Activated CD4-positive, alpha-beta T cell treated with anti-CD3 and anti-CD28 coated beads for 1 hour (primary cell): ENCODE measurements around the gene RCCD1.

Experiments used
- DNase-seq: peaks from one replicate; pipeline ENCODE4 v3.0.0-alpha.2; 2020

RCCD1 gene

DNA sequence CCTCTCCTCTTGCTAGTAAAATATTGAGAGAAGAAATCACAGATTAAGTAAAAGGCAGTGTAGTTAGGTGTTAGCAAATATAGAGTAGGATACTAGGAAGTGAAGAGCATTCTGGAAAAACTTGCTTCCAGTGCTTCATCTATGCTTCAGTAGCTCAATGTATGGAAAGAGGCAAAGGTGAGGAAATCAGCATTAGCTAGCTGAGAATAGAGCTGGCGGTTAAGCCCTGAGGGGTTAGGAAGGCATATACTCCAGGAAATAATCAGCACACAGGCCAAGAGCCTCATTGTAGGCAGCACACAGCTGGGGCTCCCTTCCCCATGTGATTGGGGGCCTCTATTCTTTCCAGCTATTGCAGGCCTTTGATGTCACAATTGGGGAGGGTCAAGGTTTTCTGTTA, 13.8 kb downstream of the RCCD1 start:
- DNase-seq: no peak

DNA sequence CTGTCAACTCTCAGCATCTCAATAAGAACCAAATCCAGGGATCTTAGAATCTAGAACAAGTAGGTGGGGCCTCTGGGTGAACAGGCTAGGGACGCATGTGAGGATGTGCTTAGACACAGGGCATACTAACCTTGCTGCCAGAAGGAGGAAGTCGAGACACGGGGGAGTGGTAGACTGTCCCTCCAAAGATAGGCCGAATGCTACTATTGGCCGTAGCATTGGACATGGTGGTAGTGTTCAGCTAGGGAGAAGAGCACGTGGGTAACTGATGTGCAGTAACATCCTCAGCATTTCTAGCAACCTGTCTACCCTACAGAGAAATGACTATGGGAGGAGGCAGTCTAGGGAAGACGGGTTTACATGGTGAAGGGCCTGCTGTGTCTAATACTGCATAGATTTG, 15.6 kb downstream of the RCCD1 start:
- DNase-seq: no peak

DNA sequence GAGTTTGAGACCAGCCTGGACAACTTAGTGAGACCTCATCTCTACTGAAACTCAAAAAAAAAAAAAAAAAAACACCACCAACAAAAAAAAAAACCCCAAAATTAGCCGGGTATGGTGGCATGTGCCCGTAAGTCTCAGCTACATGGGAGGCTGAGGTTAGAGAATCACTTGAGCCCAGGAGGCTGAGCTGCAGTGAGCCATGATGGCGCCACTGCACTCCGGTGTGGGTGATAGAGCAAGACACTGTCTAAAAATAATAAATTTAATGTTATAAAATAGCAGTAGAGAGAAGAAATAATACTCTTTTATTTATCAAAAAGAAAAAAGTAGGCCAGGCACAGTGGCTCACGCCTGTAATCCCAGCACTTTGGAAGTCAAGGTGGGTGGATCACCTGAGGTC, 17.4 kb downstream of the RCCD1 start:
- no peak for DNase-seq

DNA sequence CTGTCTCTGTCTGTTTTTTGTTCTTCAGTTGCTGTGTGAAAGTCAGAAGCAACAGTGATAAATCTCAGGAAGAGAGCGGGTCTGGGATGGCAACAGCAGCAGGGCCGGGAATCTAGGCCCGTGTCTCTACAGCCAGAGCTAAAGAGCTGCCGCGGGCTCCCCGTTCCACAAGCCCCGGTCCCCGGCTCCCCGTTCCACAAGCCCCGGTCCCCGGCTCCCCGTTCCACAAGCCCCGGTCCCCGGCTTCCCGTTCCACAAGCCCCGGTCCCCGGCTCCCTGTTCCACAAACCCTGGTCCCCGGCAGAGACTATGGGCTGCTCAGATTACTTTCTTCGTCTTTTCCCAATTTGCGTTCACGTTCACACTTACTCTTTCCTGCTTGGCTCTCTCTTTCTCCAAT, 19.5 kb downstream of the RCCD1 start:
- DNase-seq: no peak

DNA sequence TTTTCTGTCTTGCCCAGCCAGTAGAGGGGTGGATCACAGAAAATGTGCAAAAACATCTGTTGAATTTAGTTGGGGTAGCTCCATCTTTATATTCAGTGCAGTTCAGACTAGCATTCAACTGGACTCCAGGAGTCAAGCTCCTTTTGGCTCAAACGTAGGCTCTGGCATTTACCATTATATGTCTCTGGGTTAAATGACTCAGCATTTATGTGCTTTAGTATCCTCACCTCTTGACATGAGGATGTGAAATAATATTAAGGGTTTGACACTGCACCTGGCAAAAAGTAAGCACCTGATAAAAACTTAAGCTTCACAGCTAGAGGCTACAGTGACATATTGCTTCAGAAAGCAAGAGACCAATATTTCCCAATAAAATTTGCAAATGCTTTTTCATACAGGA, 24.9 kb downstream of the RCCD1 start:
- no peak for DNase-seq

DNA sequence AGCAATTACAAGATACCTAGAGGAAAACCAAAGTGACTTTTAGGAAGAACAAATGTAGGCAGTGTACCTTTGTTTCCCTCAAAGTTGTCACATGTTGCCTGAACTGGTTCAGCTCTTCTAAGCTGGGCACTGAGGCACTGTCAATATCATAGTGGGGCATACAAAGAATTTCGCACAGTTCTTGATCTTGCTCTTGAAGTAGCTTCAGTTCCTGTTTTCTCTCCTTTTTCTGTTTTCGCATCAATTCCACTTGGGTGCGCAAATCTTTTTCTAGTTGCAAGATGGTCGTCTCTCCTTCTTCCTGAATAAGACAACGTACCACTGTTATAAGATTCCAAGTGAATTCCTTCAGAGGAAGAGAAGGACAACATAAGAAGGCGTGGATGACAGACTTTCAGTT, 27.0 kb downstream of the RCCD1 start:
- no peak for DNase-seq

DNA sequence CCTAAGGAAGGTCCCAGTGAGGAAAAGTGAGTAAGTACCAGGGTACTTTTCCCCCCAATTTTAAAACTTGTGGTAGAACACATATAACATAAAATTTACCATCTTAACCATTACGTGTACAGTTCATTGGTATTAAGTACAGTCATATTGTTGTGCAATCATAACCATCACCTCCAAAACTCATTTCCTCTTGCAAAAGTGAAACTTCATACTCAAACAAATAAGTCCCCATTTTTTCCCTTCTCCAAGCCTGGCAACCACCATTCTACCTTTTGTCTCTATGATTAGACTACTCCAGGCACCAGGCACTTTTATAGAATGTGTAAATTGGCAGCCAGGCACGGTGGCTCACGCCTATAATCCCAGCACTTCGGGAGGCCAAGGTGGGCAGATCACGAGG, 27.5 kb downstream of the RCCD1 start:
- DNase-seq: no peak

DNA sequence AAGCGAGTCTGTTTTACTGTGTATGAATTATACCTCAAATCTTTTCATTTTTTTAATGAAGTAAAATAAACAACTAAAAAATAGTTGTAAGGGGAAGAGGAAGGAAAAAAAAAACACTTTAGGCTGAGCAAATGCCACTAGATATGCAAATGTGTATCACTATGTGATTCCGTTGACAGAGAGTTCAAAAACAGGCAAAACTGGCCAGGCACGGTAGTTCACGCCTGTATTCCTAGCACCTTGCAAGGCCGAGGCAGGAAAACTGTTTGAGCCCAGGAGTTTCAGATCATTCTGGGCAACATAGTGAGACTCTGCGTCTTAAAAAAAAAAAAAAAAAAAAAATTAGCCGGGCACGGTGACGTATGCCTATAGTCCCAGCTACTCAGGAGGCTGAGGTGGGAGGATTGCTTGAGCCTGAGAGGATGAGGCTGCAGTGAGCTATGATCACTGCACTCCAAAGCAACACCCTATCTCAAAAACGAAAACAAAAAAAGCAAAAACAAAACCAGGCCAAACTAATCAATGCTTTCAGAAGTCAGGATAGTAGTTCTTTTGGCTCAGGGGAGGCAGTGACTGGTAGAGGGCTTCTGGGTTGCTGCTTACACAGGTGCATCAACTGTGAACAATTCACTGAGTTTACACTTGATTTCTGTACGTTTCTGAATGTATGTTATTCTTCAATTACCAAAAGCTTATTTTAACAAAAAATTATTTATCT, 32.3 kb downstream of the RCCD1 start:
- no peak for DNase-seq

DNA sequence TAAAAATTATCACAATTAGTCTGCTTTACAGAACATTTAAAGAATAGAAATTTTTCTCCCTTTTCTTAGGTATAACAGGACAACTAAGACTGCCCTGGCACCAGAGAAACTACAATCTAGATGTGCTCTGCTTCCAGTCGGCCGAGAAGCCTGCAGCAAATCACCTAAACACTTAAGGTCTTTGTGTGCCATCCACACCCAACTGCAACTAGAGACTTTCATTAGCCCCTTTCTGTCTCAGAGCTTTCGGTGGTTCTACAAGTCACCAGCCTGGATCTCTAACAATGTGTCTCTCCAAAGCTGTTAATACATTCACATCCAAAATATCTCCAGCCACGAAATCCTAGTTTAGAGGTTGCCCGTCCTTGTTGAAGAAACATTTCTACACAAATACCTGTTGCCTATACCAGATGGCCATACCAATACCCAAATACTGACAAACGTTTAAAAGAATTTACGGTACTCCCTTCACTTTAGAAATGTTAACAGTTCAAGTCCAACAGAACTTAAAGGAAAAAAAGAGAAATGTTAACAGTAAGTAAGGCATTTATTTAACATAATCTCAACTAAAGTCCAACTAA, 33.0 kb downstream of the RCCD1 start:
- no peak for DNase-seq

DNA sequence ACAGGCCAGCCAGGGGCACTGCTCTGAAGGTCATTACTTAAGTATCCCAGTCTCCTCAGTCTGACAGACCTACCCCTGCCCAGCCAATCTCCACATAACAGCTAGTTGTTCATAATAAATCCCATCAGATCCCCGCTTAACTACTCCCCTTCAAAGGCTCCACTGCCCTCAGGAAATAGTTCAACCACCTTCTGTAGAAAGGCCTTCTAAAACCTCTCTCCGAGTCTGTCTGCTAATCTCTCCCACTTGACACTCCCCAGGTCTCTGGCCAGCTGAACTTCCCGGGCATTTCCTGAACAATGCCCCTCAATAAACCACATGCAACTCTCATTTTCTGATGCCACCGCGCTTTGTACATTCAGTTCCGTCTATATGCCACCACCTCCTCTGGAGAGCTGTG, 33.6 kb downstream of the RCCD1 start:
- DNase-seq: no peak

DNA sequence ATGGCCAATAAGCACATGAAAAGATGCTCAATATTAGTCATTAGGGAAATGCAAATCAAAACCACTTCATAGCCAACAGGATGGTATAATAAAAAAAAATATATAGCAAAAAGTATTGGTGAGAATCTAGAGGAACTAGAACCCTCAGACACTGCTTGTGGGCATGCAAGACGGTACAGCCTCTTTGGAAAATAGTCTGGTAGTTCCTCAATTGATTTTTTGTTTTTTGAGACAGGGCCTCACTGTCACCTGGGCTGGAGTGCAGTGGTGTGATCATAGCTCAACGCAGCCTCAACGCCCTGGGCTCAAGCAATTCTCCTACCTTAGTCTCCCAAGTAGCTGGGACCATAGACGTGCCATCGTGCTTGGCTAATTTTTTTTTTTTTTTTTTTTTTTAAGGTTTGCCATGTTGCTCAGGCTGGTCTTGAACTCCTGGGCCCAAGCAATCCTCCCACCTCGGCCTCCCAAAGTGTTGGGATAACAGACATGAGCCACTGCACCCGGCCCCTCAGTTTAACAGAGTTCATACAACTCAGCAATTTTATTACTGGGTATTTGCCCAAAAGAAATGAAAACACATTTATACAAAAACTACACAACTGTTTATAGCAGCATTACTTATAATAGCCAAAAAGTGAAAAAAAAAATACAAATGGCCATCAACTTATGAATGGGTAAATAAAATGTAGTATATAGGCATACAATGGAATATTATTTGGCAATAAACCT, 34.5 kb downstream of the RCCD1 start:
- DNase-seq: no peak

DNA sequence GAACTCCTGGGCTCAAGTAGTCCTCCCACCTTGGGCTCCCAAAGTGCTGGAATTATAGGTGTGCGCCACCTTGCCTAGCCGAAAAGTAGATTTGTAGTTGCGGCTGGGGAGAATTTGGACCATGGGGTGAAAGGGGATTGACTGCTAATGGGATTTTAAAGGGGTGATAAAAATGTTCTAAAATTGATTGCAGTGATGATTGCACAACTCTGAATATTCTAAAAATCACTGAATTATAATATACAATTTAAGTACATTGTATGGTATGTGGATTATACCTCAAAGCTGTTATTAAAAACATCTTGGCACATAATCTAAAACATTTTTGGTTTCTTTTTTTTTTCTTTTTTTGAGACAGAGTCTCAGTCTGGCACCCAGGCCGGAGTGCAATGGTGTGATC, 35.8 kb downstream of the RCCD1 start:
- DNase-seq: no peak

DNA sequence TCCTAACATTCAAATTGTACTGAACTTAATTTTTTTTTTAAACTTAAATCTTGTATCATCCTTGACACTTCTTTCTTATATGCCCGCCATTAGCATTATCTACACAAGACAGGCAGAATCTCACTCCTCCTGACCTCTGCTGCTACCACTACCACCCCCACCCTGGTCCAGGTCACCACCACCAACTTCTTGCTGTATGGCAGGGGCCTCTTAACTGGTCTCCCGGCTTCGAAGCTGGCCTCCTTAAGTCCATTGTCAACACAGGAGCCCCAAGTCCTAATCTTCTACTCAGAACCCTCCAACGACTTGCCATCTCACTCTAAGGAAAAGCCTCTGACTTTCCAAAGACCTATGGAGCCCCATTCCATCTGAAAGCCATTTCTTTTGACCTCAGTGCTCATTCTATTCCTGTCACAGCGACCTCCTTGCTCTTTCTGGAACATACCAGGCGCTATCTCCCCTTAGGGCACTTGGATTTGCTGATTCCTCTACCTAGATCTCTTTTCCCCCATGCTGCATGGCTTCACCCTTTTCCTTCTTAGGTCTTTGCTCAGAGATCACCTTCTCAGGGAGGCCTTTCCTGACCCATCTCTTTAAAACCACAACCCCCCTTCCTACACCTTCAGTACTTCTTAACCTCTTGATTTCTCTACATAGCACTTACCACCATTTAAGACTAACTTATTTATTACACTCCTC, 37.1 kb downstream of the RCCD1 start:
- DNase-seq: no peak

DNA sequence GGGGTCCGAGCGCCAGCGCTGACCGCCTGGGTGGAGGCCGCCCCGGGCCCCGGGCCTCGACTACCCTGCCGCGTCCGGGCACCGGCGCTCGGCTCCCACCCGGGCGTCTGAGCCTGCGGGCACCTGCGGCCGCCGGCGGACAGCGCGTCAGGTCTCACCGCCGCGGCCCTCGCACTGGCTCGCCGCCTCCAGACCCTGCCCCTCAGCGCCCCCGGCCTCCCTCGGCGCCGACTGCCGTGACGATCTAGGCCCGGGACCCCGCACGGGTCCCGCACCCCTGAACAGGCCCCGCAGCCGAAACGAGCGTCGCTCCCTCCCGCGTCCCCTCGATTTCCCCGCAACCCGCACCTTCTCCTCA, 39.4 kb downstream of the RCCD1 start:
- no peak for DNase-seq

DNA sequence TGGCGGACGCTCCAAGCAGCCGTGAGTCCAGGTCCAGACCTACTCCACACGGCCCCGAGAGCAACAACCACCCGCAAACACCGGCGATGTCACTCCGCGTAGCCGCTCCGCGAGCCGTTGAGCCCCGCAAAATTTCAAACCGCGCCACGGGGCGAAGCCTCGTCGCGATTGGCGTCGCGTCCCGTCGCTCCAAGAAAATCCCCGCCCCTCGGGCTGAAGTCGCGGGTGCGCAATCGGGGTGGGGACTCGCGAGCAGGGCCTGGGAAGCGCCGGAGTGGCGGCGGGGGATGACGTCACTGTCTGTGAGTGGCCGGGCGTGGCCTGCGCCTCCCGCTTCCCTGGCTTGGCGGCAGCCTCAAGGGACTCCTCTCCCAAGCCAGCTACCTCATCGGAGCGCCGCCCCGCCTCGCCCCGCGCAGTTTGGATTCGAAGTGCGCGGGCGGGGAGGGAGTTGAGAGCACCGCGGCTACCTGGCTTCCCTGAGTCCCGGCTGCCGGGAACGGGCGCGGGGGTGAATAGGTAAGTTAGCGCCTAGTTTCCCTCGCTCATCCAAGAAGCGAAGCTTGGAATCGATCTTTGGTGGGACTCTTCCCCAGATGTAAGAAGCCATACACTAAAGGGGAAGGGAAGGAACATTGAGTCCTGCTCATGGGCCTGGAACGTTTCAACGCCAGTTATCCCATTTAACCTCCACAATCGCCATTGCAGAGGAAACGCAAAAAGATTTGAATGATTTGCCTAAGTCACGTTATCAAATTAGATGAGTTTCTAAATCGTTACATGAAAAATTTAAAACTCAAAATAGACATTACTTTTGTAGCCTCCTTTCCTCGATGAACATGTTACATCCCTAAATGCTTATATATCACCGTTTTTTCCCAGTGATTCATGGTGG, 40.0 kb downstream of the RCCD1 start, which contains the start of gene PRC1:
PRC1 (minus strand) TSS at position 119 of the 895 bp plus-strand sequence; CDS start at position 1, 118 bp downstream.
- peak; percentile 95 for DNase-seq

DNA sequence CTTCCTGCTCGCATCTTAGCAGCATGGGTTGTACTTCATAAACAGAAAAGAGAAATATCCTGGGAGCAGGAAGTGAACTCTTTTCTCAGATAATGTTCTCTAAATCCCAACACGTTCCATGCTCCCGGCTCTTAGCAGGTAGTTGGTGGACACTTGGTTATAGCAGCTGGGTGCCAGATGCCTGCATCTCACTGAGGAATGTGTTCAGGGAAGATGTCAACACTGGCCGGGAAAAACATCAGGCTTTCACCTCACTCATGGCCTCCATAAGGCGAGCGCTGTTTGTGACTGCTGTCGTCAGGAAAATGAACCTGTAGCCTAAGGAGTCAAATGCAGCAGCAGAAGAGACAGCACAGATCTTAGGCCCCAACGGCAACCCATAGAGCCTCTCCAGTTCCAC, 44.1 kb downstream of the RCCD1 start:
- no peak for DNase-seq

DNA sequence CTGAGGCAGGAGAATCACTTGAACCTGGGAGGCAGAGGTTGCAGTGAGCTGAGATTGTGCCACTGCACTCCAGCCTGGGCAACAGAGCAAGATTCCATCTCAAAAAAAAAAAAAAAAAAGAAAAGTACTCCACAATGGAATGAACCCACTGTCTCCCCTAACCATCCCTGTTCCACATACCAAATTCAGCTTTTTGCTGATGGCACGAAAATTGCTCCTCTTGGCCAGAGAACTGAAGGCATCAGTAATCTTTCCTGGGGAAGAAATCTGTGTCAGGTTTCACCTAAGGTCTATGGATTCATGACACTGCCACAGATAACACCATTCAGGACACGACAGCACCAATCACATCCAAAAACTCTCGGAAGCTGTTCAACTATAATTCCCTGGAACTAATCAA, 46.5 kb downstream of the RCCD1 start:
- no peak for DNase-seq

DNA sequence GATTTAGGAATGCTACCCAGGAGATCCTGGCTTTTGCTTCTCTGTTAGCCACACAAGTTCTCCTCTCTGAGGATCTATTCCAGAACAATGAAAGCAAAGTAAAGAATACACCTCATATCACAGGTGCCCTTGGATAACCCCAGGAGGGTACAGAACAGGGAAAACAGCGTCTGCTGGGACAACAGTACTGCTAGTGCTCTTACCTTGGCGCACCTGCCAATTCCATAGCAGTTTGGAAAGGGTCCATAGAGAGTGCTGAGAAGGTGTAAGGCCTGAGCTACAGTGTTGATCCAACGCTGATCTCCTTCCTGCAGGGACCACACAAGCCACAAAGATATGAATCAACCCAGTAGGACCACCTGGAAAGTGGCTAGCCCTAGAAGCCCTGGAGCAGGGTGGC, 52.6 kb downstream of the RCCD1 start:
- no peak for DNase-seq
